Smooth muscle cell of bladder (primary cell): ENCODE measurements around the gene TUBB8. TPM values are rescaled to one million over a fixed set of nuclear protein-coding genes. Genes with fewer than 3 reads are reported as not detected.

Source experiments
- total RNA-seq: library from RNA; depleted of rRNA; stranded (reverse); fragments of >200 nt; gene quantifications from 2 replicates; pipeline ENCODE4 v1.2.3, GENCODE V29; 2014

The TUBB8 gene
- under 0.01 TPM in 1 of 2 replicates, not detected in the other for total RNA-seq

DNA sequence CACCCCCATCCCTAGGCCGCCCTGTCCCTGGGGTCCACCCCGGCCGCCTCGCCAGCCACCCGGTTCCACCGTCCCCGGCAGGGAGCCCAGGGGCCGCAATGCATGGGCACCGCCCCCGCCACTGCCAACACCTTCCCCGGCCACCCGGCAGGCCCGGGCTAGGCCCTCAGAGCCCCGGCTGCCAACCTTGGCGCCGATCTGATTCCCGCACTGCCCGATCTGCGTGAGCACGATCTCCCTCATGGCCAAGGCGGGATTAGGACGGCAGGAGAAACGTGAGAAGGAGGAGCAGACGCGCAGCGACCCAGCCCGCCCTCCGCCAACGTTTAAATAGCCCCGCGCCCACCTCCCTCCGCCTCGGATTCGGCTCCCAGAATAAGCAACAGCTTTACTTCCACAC is at the start of gene TUBB8:
Gene TUBB8 (minus strand): TSS at position 301 of the 400 bp plus-strand sequence. CDS start 58 bp downstream, at position 243.

Other genes with a start within 250 kb of the TUBB8 start
- gene ZMYND11, start 86.2 kb upstream of the TUBB8 start, total RNA-seq, result 49.1 and 61.0 TPM in 2 replicates